ENCODE data around the gene HERC4. TPM values are rescaled to one million over a fixed set of nuclear protein-coding genes. Genes with fewer than 3 reads are reported as not detected.
A peak's percentile ranks its signal among the peaks of the same experiment; 100 is the strongest.
"Not testable (repeated sequence)": the region's sequence is repeated elsewhere in the genome, so short reads cannot be mapped to it uniquely, and the experiment has no call there.

HERC4 gene
- total RNA-seq, 2 experiments from 2014 or later, result 71.5 to 76.5 TPM

- no peaks in the 10 kb centered on the region for H3K36me3 Mint-ChIP-seq
- H3K4me3 Mint-ChIP-seq, result no peak overlapping the region
- ATAC-seq (ENCODE audit: low read depth) (no peak), DNase-seq (no peak)
- H3K27ac Mint-ChIP-seq, result no peak overlapping the region
- H3K27me3 Mint-ChIP-seq, result peaks cover 20% of the 10 kb centered on the region
- H3K4me1 Mint-ChIP-seq, result peaks cover 12% of the 10 kb centered on the region
- POLR2A ChIA-PET, result no interaction called here
- H3K9me3 Mint-ChIP-seq, result no peaks in the 10 kb centered on the region
Measured at GRCh38 chr10:68086011-68086410, 10.9 kb upstream of the HERC4 start.

GRCh38 chr10:68084469-68084868 lies 9.4 kb upstream of the HERC4 start:
- no peaks in the 10 kb centered on the region for H3K9me3 Mint-ChIP-seq
- DNase-seq, result no peak
- no peak overlapping the region for H3K4me3 Mint-ChIP-seq
- ATAC-seq (ENCODE audit: low read depth), result no peak
- H3K27me3 Mint-ChIP-seq, result peaks cover 21% of the 10 kb centered on the region
- POLR2A ChIA-PET, result no interaction called here
- H3K36me3 Mint-ChIP-seq, result no peaks in the 10 kb centered on the region
- peaks cover 12% of the 10 kb centered on the region for H3K4me1 Mint-ChIP-seq
- H3K27ac Mint-ChIP-seq, result no peak overlapping the region

GRCh38 chr10:68083953-68084352 lies 8.9 kb upstream of the HERC4 start:
- DNase-seq, result no peak
- peaks cover 12% of the 10 kb centered on the region for H3K4me1 Mint-ChIP-seq
- no peaks in the 10 kb centered on the region for H3K36me3 Mint-ChIP-seq
- no peak overlapping the region for H3K27ac Mint-ChIP-seq
- peaks cover 21% of the 10 kb centered on the region for H3K27me3 Mint-ChIP-seq
- no peaks in the 10 kb centered on the region for H3K9me3 Mint-ChIP-seq
- no peak for ATAC-seq (ENCODE audit: low read depth)
- POLR2A ChIA-PET, result no interaction called here
- H3K4me3 Mint-ChIP-seq, result no peak overlapping the region

- Mint-ChIP-seq H3K4me3 (no peak overlapping the region), H3K27ac (no peak overlapping the region), H3K9me3 (no peaks in the 10 kb centered on the region), H3K27me3 (peaks cover 21% of the 10 kb centered on the region), H3K36me3 (no peaks in the 10 kb centered on the region), H3K4me1 (peaks cover 7% of the 10 kb centered on the region)
- ATAC-seq (ENCODE audit: low read depth) (no peak), DNase-seq (no peak)
- POLR2A ChIA-PET, result no interaction called here
Measured at GRCh38 chr10:68082872-68083271, 7.8 kb upstream of the HERC4 start.

- Mint-ChIP-seq H3K36me3 (no peaks in the 10 kb centered on the region), H3K27ac (no peak overlapping the region), H3K4me1 (peaks cover 2% of the 10 kb centered on the region), H3K4me3 (no peak overlapping the region), H3K9me3 (no peaks in the 10 kb centered on the region), H3K27me3 (peaks cover 20% of the 10 kb centered on the region)
- ATAC-seq (ENCODE audit: low read depth), result no peak
- POLR2A ChIA-PET, result no interaction called here
- DNase-seq, result no peak
Measured at GRCh38 chr10:68081916-68082315, 6.8 kb upstream of the HERC4 start.

GRCh38 chr10:68080853-68081431 lies 5.9 kb upstream of the HERC4 start:
- Mint-ChIP-seq H3K4me3 (no peak overlapping the region), H3K36me3 (no peaks in the 10 kb centered on the region), H3K9me3 (no peaks in the 10 kb centered on the region), H3K27me3 (peaks cover 18% of the 10 kb centered on the region), H3K27ac (no peak overlapping the region), H3K4me1 (no peaks in the 10 kb centered on the region)
- no peak for ATAC-seq (ENCODE audit: low read depth)
- DNase-seq, result no peak
- POLR2A ChIA-PET, result no interaction called here

GRCh38 chr10:68079434-68079833 lies 4.4 kb upstream of the HERC4 start:
- H3K36me3 Mint-ChIP-seq, result no peaks in the 10 kb centered on the region
- no peaks in the 10 kb centered on the region for H3K9me3 Mint-ChIP-seq
- no peak overlapping the region for H3K4me3 Mint-ChIP-seq
- POLR2A ChIA-PET, result no interaction called here
- DNase-seq (no peak), ATAC-seq (ENCODE audit: low read depth) (no peak)
- H3K4me1 Mint-ChIP-seq, result peaks cover 5% of the 10 kb centered on the region
- peaks cover 18% of the 10 kb centered on the region for H3K27me3 Mint-ChIP-seq
- no peak overlapping the region for H3K27ac Mint-ChIP-seq

- ATAC-seq (ENCODE audit: low read depth) (no peak), DNase-seq (no peak)
- Mint-ChIP-seq H3K36me3 (peaks cover 4% of the 10 kb centered on the region), H3K27ac (no peak overlapping the region), H3K4me3 (no peak overlapping the region), H3K4me1 (peaks cover 16% of the 10 kb centered on the region), H3K9me3 (no peaks in the 10 kb centered on the region), H3K27me3 (peaks cover 2% of the 10 kb centered on the region)
- POLR2A ChIA-PET, result interaction anchor here (0.7 kb wide), 1 partner anchor 192 kb away, joined by 5 read pairs; no protein-coding TSS in a partner anchor
Measured at GRCh38 chr10:68077026-68077425, 1.9 kb upstream of the HERC4 start.

GRCh38 chr10:68076081-68076480 lies 998 bp upstream of the HERC4 start:
- peaks cover 24% of the 10 kb centered on the region for H3K4me1 Mint-ChIP-seq
- H3K4me3 Mint-ChIP-seq; H3K27ac Mint-ChIP-seq; H3K9me3 Mint-ChIP-seq; H3K36me3 Mint-ChIP-seq; POLR2A ChIA-PET; ATAC-seq (ENCODE audit: low read depth); H3K27me3 Mint-ChIP-seq; DNase-seq: not testable (repeated sequence)

GRCh38 chr10:68075550-68076004 lies 494 bp upstream of the HERC4 start:
- peak overlapping the region; percentile 88 for H3K27ac Mint-ChIP-seq
- DNase-seq (no peak), ATAC-seq (ENCODE audit: low read depth) (no peak)
- H3K9me3 Mint-ChIP-seq, result no peaks in the 10 kb centered on the region
- no peaks in the 10 kb centered on the region for H3K27me3 Mint-ChIP-seq
- POLR2A ChIA-PET, result interaction anchor here (0.6 kb wide), 1 partner anchor 256 kb away, joined by 4 read pairs; the partner anchor contains the start of gene HNRNPH3
- H3K4me1 Mint-ChIP-seq, result peaks cover 29% of the 10 kb centered on the region
- H3K36me3 Mint-ChIP-seq, result peaks cover 14% of the 10 kb centered on the region
- H3K4me3 Mint-ChIP-seq, result peak overlapping the region; percentile 65

- H3K9me3 Mint-ChIP-seq, result no peaks in the 10 kb centered on the region
- DNase-seq (no peak), ATAC-seq (ENCODE audit: low read depth) (no peak)
- H3K27ac Mint-ChIP-seq, result peak overlapping the region; percentile 88
- POLR2A ChIA-PET, result no interaction called here
- peaks cover 16% of the 10 kb centered on the region for H3K36me3 Mint-ChIP-seq
- no peaks in the 10 kb centered on the region for H3K27me3 Mint-ChIP-seq
- peak overlapping the region; percentile 91 for H3K4me3 Mint-ChIP-seq
- peaks cover 33% of the 10 kb centered on the region for H3K4me1 Mint-ChIP-seq
Measured at GRCh38 chr10:68074031-68074774, 880 bp downstream of the HERC4 start.

- Mint-ChIP-seq H3K4me1 (peaks cover 34% of the 10 kb centered on the region), H3K36me3 (peaks cover 17% of the 10 kb centered on the region), H3K4me3 (peak overlapping the region; percentile 91), H3K27ac (peak overlapping the region; percentile 88), H3K27me3 (no peaks in the 10 kb centered on the region), H3K9me3 (no peaks in the 10 kb centered on the region)
- POLR2A ChIA-PET, result no interaction called here
- ATAC-seq (ENCODE audit: low read depth), result no peak
- no peak for DNase-seq
Measured at GRCh38 chr10:68073631-68074030, 1.5 kb downstream of the HERC4 start.

GRCh38 chr10:68067508-68067907 lies 7.6 kb downstream of the HERC4 start:
- peaks cover 26% of the 10 kb centered on the region for H3K4me1 Mint-ChIP-seq
- no peak for ATAC-seq (ENCODE audit: low read depth)
- no peaks in the 10 kb centered on the region for H3K27me3 Mint-ChIP-seq
- H3K9me3 Mint-ChIP-seq, result no peaks in the 10 kb centered on the region
- POLR2A ChIA-PET, result interaction anchor here (0.6 kb wide), 1 partner anchor 756 kb away, joined by 5 read pairs; no protein-coding TSS in a partner anchor
- no peak for DNase-seq
- no peak overlapping the region for H3K4me3 Mint-ChIP-seq
- peaks cover 30% of the 10 kb centered on the region for H3K36me3 Mint-ChIP-seq
- no peak overlapping the region for H3K27ac Mint-ChIP-seq

GRCh38 chr10:68067029-68067428 lies 8.1 kb downstream of the HERC4 start:
- Mint-ChIP-seq H3K27me3 (no peaks in the 10 kb centered on the region), H3K27ac (no peak overlapping the region), H3K9me3 (no peaks in the 10 kb centered on the region), H3K36me3 (peaks cover 31% of the 10 kb centered on the region), H3K4me3 (no peak overlapping the region), H3K4me1 (peaks cover 23% of the 10 kb centered on the region)
- ATAC-seq (ENCODE audit: low read depth), result no peak
- no peak for DNase-seq
- POLR2A ChIA-PET, result interaction anchor here (0.6 kb wide), 1 partner anchor 757 kb away, joined by 5 read pairs; no protein-coding TSS in a partner anchor
